OCI-M2 (cell line): ENCODE measurements around the gene CEPT1.
A peak's percentile ranks its signal among the peaks of the same experiment; 100 is the strongest.
"Not testable (repeated sequence)": the region's sequence is repeated elsewhere in the genome, so short reads cannot be mapped to it uniquely, and the experiment has no call there.

ENCODE experiments used
- DNase-seq: peaks from one replicate; lab custom pipeline; 2025; ENCODE audit not compliant: unreplicated experiment; lab: John Stamatoyannopoulos, UW

CEPT1 gene

DNA sequence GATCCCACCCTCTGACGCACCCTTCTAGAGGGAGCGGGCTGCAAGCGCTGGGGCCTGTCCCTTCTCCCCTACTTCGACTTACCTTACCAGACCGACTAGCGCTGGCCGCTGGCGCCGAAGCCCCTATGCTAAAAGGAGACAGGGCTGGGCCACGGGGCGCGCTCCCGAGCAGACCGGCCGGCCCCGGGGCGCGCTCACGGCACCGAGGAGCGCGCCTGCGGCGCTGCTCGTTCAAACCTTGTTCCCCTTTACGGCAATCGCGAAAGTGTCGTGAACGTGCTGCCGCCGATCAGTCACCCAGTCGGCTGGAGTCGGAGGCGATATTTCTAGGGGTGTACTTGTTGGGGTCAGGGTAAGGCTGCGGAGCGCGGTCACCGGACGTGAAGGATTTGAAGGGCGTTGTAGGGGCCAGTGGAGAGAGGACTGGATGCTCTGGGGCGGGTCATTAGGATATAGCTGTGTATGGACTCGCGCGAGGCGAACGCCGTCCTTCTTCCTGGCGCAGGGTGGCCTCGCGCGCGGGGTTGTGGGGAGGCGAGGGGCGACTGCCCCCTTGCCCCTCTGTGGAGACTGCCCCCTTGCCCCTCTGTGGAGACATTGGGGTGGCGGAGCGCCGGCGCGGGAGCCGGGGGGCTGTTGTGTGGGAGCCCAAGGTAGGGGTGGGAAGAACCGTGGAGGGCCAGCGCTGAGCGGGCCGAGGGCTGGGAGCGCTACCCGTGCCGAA, at the start of gene CEPT1, which contains the start of gene DRAM2:
CEPT1 (plus strand) TSS at position 268 of the 724 bp plus-strand sequence. CDS start 7,492 bp downstream, outside the sequence.
DRAM2 (minus strand) TSS at position 138 of the 724 bp plus-strand sequence. CDS start 8,539 bp downstream, outside the sequence.
- peak; percentile 56 for DNase-seq

- not testable (repeated sequence) for DNase-seq
Observed at GRCh38 chr1:111095421-111095820, 44.6 kb upstream of the CEPT1 start.

DNA sequence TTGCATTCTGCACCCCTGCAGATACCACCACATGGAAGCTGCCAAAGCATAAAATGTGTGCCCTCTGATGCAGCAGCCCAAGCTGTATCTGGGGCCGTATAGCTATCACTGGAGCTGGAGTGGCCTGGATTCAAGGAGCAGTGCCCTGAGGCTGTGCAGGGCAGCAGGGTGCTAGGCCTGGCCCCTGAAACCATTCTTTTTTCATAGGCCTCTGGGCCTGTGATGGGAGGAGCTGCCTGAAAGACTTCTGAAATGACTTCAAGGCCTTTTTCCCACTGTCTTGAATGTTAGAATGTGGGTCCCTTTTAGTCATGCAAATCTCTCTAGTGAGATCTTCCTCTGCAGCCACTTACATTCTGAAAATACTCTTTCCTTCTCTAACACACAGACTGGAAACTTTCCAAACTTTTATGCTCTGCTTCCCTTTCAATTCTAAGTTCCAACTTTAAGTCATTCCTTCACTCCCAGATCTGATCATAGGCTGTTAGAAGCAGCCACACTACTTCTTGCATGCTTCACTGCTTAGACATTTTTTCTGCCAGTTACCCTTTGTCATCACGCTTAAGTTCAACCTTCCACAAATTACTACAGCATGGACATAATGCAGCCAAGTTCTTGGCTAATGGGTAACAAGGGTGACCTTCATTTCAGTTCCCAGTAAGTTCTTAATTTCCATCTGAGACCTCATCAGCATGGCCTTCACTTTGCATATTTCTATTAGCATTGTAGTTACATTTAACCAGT, 42.5 kb upstream of the CEPT1 start:
- no peak for DNase-seq

- DNase-seq, result no peak
Observed at GRCh38 chr1:111099289-111099688, 40.7 kb upstream of the CEPT1 start.

- no peak for DNase-seq
Observed at GRCh38 chr1:111101854-111102642, 38.0 kb upstream of the CEPT1 start.

DNA sequence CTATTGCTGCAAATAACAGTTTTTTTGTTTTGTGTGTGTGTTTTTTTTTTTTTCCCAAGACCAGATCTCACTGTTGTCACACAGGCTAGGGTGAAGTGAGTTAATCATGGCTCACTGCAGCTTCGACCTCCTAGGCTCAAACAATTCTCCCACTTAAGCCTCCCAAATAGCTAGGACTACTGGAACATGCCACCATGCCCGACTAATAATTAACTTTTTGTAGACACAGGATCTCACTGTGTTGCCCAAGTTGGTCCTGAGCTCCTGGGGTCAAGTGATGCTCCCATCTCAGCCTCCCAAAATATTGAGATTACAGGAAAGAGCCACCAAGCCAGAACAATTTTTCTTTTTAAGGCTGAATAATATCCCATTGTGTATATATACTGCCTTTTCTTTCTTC, 35.0 kb upstream of the CEPT1 start:
- no peak for DNase-seq

DNA sequence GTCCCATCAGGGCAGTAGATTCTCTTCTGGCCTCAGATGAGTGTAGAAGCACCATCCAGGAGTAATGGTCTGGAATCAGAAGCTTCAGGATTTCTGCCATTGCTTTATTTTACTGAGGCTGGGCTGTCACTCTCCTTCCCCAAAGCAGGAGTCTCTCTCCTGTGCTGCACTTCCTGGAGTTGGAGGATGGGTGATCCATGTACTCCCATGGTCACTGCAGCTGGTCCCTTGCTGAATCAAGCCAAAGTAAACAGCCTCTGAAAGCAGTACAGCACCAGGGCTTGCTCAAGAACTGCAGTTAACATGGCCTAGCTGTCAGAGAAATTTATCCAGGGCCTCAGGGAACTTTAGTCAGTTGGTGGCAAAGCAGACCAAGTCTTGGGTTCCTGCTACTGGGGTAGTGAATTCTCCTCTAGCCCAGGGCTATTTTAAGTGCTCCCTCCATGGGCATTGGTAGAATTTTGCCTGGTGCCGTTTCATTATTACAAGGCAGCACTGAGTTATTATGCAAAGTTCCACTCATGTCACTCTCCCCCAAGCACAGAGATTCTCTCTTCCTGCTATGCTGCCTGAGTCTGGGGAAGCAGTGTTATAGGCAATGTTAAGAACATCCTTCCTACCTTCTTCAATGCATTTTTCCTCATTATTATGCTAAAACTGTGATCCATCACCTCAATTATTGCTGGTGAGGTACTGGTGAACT, 29.7 kb upstream of the CEPT1 start:
- no peak for DNase-seq

GRCh38 chr1:111116496-111116895, 23.5 kb upstream of the CEPT1 start:
- no peak for DNase-seq

- DNase-seq, result no peak
Observed at GRCh38 chr1:111126354-111126753, 13.7 kb upstream of the CEPT1 start.

DNA sequence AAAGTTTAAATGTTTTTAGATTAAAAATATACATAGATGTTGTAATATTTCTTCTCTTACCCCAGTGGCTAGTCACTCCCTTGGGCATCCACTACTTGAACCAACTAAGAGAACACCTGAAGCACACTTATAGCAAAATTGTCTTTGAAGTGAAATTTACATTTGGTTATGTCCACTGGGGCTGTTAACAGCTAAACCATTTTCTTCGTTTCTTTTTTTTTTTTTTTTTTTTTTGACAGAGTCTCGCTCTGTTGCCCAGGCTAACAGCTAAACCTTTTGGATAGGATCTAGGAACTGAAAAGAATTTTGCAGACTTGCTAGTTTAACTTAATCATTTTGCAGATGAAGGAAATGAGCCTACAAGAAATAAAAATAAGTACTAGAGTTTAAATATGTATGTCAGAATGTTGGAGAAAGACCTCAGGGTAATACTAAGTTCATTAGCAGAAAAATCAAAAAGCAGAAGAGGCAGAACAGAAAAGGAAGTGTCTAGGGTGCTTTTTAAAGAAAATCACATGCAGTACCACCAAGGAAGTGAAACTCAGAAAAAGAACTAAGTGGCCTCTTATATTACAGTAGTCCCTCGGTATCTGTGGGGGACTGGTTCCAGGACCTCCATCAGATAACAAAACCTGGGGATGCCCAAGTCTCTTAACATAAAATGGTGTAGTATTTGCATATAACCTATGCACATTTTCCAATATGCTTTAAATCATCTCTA, 11.9 kb upstream of the CEPT1 start:
- no peak for DNase-seq

DNA sequence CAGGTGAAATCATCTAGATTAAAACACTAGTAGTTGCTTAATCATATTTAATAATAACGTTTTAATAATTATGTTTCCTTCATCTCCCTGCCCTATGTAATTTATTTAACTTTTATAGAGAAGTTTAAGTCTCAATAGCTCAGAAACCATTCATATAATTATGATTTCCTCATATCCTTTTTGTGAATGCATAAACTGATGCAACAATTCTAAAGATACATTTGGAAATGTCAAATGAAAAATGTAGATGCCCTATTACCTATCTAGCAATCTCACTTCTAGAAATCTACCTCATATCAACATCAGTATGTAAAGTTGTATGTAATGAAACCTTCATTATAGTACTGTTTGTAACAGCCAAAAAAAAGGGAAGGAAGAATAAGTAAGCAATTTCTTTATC, 10.6 kb upstream of the CEPT1 start:
- DNase-seq, result no peak

DNA sequence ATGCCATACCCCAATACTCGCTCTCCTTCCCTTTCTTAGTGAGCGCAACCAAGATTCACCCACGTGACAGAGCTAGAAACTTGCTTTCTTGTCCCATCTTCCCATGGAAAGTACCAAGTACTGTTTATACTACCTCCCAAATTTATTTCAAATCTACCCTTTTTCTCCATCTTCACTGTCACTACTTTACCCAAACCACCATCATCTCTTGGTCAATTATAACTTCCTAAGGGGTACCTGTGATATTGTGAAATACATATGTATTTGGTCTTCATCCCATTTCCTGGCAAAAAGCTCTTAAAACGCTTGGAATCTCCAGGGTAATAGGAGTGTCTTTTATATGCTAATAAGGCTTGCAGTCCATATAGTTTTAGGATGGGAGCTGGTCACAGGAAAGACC, 8.3 kb upstream of the CEPT1 start:
- DNase-seq, result no peak

DNA sequence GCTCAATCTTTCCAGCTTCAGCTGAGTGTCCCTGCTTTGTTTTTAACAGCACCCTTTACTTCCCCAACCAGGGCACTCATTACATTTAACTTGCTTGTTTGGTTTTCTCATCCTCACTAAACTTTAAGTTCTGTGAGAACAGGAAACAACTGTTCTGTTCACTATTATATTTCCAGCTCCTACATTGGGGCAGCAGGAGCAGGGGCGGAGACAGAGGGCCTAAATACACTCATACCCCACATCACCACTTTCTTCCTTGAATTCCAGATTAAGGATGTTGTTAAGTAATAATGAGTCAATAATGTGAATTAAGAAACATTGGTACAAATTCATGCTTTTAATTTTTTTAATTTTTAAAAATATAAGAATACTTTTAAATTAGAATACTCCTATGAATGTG, 6.2 kb upstream of the CEPT1 start:
- no peak for DNase-seq

DNA sequence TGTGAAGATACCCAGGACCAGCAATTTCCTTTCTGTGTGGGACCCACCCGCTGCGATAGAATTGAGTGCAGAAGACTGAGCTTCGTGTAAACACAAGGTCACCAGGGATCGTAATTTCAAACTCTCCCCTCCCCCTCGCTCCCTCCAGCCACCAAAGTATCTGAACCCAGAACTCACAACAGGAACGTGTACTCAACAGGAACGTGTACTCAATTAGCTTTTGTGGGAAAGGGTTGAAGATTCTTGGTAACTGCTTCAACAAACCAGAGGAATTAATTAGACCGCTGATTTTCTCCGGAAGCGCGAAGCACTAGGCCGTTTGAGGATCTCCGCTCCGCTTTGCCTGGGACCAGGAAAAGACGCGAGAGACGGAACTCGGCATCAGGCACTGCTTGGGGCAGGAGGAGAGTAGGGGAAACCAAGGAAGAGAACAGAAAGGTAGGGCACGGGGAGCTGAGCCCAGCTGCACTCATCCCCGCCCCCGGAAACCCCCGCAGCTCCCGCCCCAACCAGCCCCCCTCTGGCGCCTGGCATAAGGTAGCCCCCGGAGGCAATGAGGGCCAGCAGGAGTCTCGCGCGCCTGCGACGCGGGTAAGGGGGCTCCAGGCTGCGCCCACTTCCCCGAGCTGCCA, 583 bp upstream of the CEPT1 start:
- no peak for DNase-seq

- DNase-seq, result no peak
Observed at GRCh38 chr1:111140680-111140967, 601 bp downstream of the CEPT1 start.

GRCh38 chr1:111141245-111142220, 1.5 kb downstream of the CEPT1 start:
- no peak for DNase-seq

GRCh38 chr1:111142356-111142975, 2.4 kb downstream of the CEPT1 start:
- DNase-seq, result no peak

DNA sequence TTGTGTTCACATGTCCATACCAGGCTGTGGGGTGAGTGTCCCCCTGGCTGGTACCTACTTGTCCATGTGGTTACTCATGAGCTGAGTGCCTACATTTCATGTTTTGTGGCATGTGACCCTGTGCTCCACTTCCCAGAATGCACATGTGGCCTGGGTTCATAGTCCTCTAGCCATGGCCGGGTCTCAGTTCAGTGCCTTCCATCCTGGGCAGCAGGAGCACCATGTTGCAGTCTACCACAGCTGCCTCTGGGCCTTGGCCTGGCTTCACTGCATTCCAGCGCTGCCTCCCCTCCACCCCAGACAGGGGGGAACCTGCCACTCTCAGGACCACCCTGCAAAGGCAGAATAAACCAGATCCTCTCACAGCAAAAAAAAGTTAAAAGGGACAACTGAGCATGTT, 5.5 kb downstream of the CEPT1 start:
- no peak for DNase-seq
